ENCODE data around the gene DSCAM. TPM values are rescaled to one million over a fixed set of nuclear protein-coding genes. Genes with fewer than 3 reads are reported as not detected.

DSCAM gene
- polyA plus RNA-seq, 4 donors = under 0.01 to 0.22 (median 0.13) TPM; not detected in 1

GRCh38 chr21:40208206-40208947 lies 638.6 kb downstream of the DSCAM start:
- no peaks in the 10 kb centered on the region for H3K36me3 ChIP-seq (ENCODE audit: control insufficient read depth in 3 of 3, insufficient read depth in 2 of 3, low read depth in 1 of 3, low read length in 3 of 3)
- H3K4me3 ChIP-seq (ENCODE audit: low read depth in 1 of 3, low read length in 3 of 3) = no peak overlapping the region
- H3K9me3 ChIP-seq (ENCODE audit: control insufficient read depth in 2 of 2, insufficient read depth in 1 of 2, low read depth in 1 of 2, low read length in 1 of 2) = no peaks in the 10 kb centered on the region
- no peaks in the 10 kb centered on the region for H3K27me3 ChIP-seq (ENCODE audit: control insufficient read depth in 3 of 3, insufficient read depth in 3 of 3, low read length in 3 of 3)
- no peak overlapping the region for H3K27ac ChIP-seq (ENCODE audit: low read depth in 1 of 3, low read length in 2 of 3)
- WGBS, 3 donors = 82 to 83% (median 83%) methylated on average over 9 of the region's 9 CpGs
- H3K4me1 ChIP-seq (ENCODE audit: control insufficient read depth in 3 of 3, insufficient read depth in 2 of 3, low read depth in 1 of 3, low read length in 2 of 3) = no peaks in the 10 kb centered on the region
- no peak for DNase-seq
- FAIRE-seq = no peak

- no peak overlapping the region for H3K27ac ChIP-seq (ENCODE audit: low read depth in 1 of 3, low read length in 2 of 3)
- H3K27me3 ChIP-seq (ENCODE audit: control insufficient read depth in 3 of 3, insufficient read depth in 3 of 3, low read length in 3 of 3) = no peaks in the 10 kb centered on the region
- 55 to 80% (median 80%) methylated on average over 2 of the region's 2 CpGs for WGBS, 3 donors
- no peak for DNase-seq
- no peaks in the 10 kb centered on the region for H3K36me3 ChIP-seq (ENCODE audit: control insufficient read depth in 3 of 3, insufficient read depth in 2 of 3, low read depth in 1 of 3, low read length in 3 of 3)
- no peak overlapping the region for H3K4me3 ChIP-seq (ENCODE audit: low read depth in 1 of 3, low read length in 3 of 3)
- no peaks in the 10 kb centered on the region for H3K9me3 ChIP-seq (ENCODE audit: control insufficient read depth in 2 of 2, insufficient read depth in 1 of 2, low read depth in 1 of 2, low read length in 1 of 2)
- no peaks in the 10 kb centered on the region for H3K4me1 ChIP-seq (ENCODE audit: control insufficient read depth in 3 of 3, insufficient read depth in 2 of 3, low read depth in 1 of 3, low read length in 2 of 3)
- no peak for FAIRE-seq
These were observed 646.0 kb downstream of the DSCAM start for GRCh38 chr21:40200946-40201345.

- 92 to 96% (median 93%) methylated on average over 1 of the region's 1 CpG for WGBS, 3 donors
- H3K4me3 ChIP-seq (ENCODE audit: low read depth in 1 of 3, low read length in 3 of 3) = no peak overlapping the region
- FAIRE-seq = no peak
- H3K4me1 ChIP-seq (ENCODE audit: control insufficient read depth in 3 of 3, insufficient read depth in 2 of 3, low read depth in 1 of 3, low read length in 2 of 3) = no peaks in the 10 kb centered on the region
- no peaks in the 10 kb centered on the region for H3K27me3 ChIP-seq (ENCODE audit: control insufficient read depth in 3 of 3, insufficient read depth in 3 of 3, low read length in 3 of 3)
- DNase-seq = no peak
- no peak overlapping the region for H3K27ac ChIP-seq (ENCODE audit: low read depth in 1 of 3, low read length in 2 of 3)
- no peaks in the 10 kb centered on the region for H3K9me3 ChIP-seq (ENCODE audit: control insufficient read depth in 2 of 2, insufficient read depth in 1 of 2, low read depth in 1 of 2, low read length in 1 of 2)
- no peaks in the 10 kb centered on the region for H3K36me3 ChIP-seq (ENCODE audit: control insufficient read depth in 3 of 3, insufficient read depth in 2 of 3, low read depth in 1 of 3, low read length in 3 of 3)
These were observed 646.8 kb downstream of the DSCAM start for GRCh38 chr21:40200126-40200525.

- Histone ChIP-seq H3K27ac (ENCODE audit: low read depth in 1 of 3, low read length in 2 of 3) (no peak overlapping the region), H3K36me3 (ENCODE audit: control insufficient read depth in 3 of 3, insufficient read depth in 2 of 3, low read depth in 1 of 3, low read length in 3 of 3) (no peaks in the 10 kb centered on the region), H3K9me3 (ENCODE audit: control insufficient read depth in 2 of 2, insufficient read depth in 1 of 2, low read depth in 1 of 2, low read length in 1 of 2) (no peaks in the 10 kb centered on the region), H3K27me3 (ENCODE audit: control insufficient read depth in 3 of 3, insufficient read depth in 3 of 3, low read length in 3 of 3) (no peaks in the 10 kb centered on the region), H3K4me3 (ENCODE audit: low read depth in 1 of 3, low read length in 3 of 3) (no peak overlapping the region), H3K4me1 (ENCODE audit: control insufficient read depth in 3 of 3, insufficient read depth in 2 of 3, low read depth in 1 of 3, low read length in 2 of 3) (no peaks in the 10 kb centered on the region)
- WGBS, 3 donors = 50 to 63% (median 52%) methylated on average over 4 of the region's 4 CpGs
- FAIRE-seq = no peak
- no peak for DNase-seq
These were observed 652.6 kb downstream of the DSCAM start for GRCh38 chr21:40194185-40194980.

- Histone ChIP-seq H3K27me3 (ENCODE audit: control insufficient read depth in 3 of 3, insufficient read depth in 3 of 3, low read length in 3 of 3) (peaks cover 0 to 2% (median 0%) of the 10 kb centered on the region in 3 donors), H3K4me3 (ENCODE audit: low read depth in 1 of 3, low read length in 3 of 3) (no peak overlapping the region), H3K36me3 (ENCODE audit: control insufficient read depth in 3 of 3, insufficient read depth in 2 of 3, low read depth in 1 of 3, low read length in 3 of 3) (no peaks in the 10 kb centered on the region), H3K27ac (ENCODE audit: low read depth in 1 of 3, low read length in 2 of 3) (no peak overlapping the region), H3K4me1 (ENCODE audit: control insufficient read depth in 3 of 3, insufficient read depth in 2 of 3, low read depth in 1 of 3, low read length in 2 of 3) (no peaks in the 10 kb centered on the region), H3K9me3 (ENCODE audit: control insufficient read depth in 2 of 2, insufficient read depth in 1 of 2, low read depth in 1 of 2, low read length in 1 of 2) (no peaks in the 10 kb centered on the region)
- no peak for FAIRE-seq
- 62 to 71% (median 63%) methylated on average over 3 of the region's 3 CpGs for WGBS, 3 donors
- DNase-seq = no peak
These were observed 655.3 kb downstream of the DSCAM start for GRCh38 chr21:40191616-40192015.

GRCh38 chr21:40191196-40191595 lies 655.8 kb downstream of the DSCAM start:
- H3K27me3 ChIP-seq (ENCODE audit: control insufficient read depth in 3 of 3, insufficient read depth in 3 of 3, low read length in 3 of 3) = peaks cover 0 to 2% (median 0%) of the 10 kb centered on the region in 3 donors
- 57 to 79% (median 79%) methylated on average over 3 of the region's 3 CpGs for WGBS, 3 donors
- FAIRE-seq = no peak
- H3K36me3 ChIP-seq (ENCODE audit: control insufficient read depth in 3 of 3, insufficient read depth in 2 of 3, low read depth in 1 of 3, low read length in 3 of 3) = no peaks in the 10 kb centered on the region
- DNase-seq = no peak
- no peaks in the 10 kb centered on the region for H3K4me1 ChIP-seq (ENCODE audit: control insufficient read depth in 3 of 3, insufficient read depth in 2 of 3, low read depth in 1 of 3, low read length in 2 of 3)
- no peaks in the 10 kb centered on the region for H3K9me3 ChIP-seq (ENCODE audit: control insufficient read depth in 2 of 2, insufficient read depth in 1 of 2, low read depth in 1 of 2, low read length in 1 of 2)
- no peak overlapping the region for H3K4me3 ChIP-seq (ENCODE audit: low read depth in 1 of 3, low read length in 3 of 3)
- no peak overlapping the region for H3K27ac ChIP-seq (ENCODE audit: low read depth in 1 of 3, low read length in 2 of 3)

DNA sequence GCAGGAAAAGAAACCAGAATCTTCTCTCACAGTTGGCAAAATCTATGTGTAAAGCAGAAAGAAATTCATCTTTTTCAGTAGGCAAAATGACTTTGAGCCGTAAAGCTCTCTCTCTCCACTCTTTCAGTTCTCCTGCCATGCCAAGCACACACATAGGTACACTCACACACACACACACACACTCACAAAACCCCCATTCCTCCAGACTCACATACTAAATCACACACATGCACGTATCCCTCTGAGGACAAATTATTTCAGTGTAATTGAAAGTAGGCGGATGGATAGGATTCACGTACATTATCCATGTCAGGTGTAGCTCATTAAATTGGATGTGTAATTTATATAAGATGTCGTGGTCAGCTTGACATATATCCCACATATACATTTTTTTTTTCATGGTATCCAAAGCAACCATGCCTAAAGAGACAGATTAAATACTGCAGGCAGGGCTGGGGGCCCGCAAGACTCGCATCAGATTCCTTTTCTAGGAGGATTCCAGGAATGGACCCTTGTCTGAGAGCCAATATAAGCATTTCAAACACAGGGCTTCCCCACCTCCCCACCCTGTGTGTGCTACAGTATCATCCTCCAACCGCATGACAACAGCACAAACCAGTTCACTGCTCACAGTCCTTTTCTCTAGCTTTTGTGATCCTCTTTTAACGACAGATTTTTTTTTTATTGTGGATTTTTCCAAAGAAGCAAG lies 658.9 kb downstream of the DSCAM start:
- FAIRE-seq (no peak), DNase-seq (no peak)
- H3K27me3 ChIP-seq (ENCODE audit: control insufficient read depth in 3 of 3, insufficient read depth in 3 of 3, low read length in 3 of 3) = peaks cover 0 to 2% (median 0%) of the 10 kb centered on the region in 3 donors
- H3K27ac ChIP-seq (ENCODE audit: low read depth in 1 of 3, low read length in 2 of 3) = no peak overlapping the region
- H3K4me3 ChIP-seq (ENCODE audit: low read depth in 1 of 3, low read length in 3 of 3) = no peak overlapping the region
- no peaks in the 10 kb centered on the region for H3K4me1 ChIP-seq (ENCODE audit: control insufficient read depth in 3 of 3, insufficient read depth in 2 of 3, low read depth in 1 of 3, low read length in 2 of 3)
- H3K36me3 ChIP-seq (ENCODE audit: control insufficient read depth in 3 of 3, insufficient read depth in 2 of 3, low read depth in 1 of 3, low read length in 3 of 3) = no peaks in the 10 kb centered on the region
- no peaks in the 10 kb centered on the region for H3K9me3 ChIP-seq (ENCODE audit: control insufficient read depth in 2 of 2, insufficient read depth in 1 of 2, low read depth in 1 of 2, low read length in 1 of 2)
- 76 to 86% (median 82%) methylated on average over 9 of the region's 9 CpGs for WGBS, 3 donors

DNA sequence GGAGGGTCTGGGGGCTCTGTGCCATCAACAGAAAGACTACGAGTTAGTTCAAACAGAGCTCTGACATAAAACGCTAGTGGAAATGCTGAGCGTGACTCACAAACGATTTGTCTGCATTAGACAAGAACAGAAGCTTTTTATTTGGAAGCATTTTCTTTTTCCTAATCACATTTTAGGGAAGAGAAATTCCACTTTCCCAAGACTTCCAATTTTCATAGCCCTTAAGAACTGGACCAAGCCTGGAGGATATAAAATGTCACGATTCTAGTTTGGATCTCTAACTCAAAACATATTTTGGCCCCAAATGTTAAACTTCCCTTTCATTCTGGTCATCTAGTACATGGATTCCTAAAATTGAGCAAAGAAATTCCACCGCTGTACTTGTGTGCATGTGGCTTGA lies 659.7 kb downstream of the DSCAM start:
- no peaks in the 10 kb centered on the region for H3K36me3 ChIP-seq (ENCODE audit: control insufficient read depth in 3 of 3, insufficient read depth in 2 of 3, low read depth in 1 of 3, low read length in 3 of 3)
- peaks cover 0 to 2% (median 0%) of the 10 kb centered on the region in 3 donors for H3K27me3 ChIP-seq (ENCODE audit: control insufficient read depth in 3 of 3, insufficient read depth in 3 of 3, low read length in 3 of 3)
- H3K27ac ChIP-seq (ENCODE audit: low read depth in 1 of 3, low read length in 2 of 3) = no peak overlapping the region
- H3K9me3 ChIP-seq (ENCODE audit: control insufficient read depth in 2 of 2, insufficient read depth in 1 of 2, low read depth in 1 of 2, low read length in 1 of 2) = peaks cover 3 to 5% of the 10 kb centered on the region in 2 donors
- FAIRE-seq (no peak), DNase-seq (no peak)
- no peaks in the 10 kb centered on the region for H3K4me1 ChIP-seq (ENCODE audit: control insufficient read depth in 3 of 3, insufficient read depth in 2 of 3, low read depth in 1 of 3, low read length in 2 of 3)
- no peak overlapping the region for H3K4me3 ChIP-seq (ENCODE audit: low read depth in 1 of 3, low read length in 3 of 3)
- WGBS, 3 donors = 70 to 82% (median 79%) methylated on average over 6 of the region's 6 CpGs

All from small intestine (tissue), 7 donors.